C4-2B (cell line): Measurements from ENCODE around the gene RBBP5.

Experiments
- H3K27ac ChIP-seq: fragments of 450-650 bp; 2 replicates; pipeline ENCODE4 v1.5.1; 2017
- CTCF ChIP-seq: fragments of 450-650 bp; conservative IDR thresholded peaks from 2 replicates; pipeline ENCODE4 v1.5.1; 2017; ENCODE audit warnings: mild to moderate bottlenecking
- ZFX ChIP-seq: fragments of 450-650 bp; IDR thresholded peaks from 2 replicates; pipeline ENCODE4 v1.6.1; 2017

The RBBP5 gene

GRCh38 chr1:205141236-205142101, 19.7 kb upstream of the RBBP5 start:
- no peak overlapping the region for H3K27ac ChIP-seq
- peak; percentile 93 for TF ChIP-seq CTCF
- TF ChIP-seq ZFX, result no peak

- TF ChIP-seq CTCF, result no peak
- no peak for TF ChIP-seq ZFX
- H3K27ac ChIP-seq, result no peak overlapping the region
These were observed 18.3 kb upstream of the RBBP5 start for GRCh38 chr1:205140113-205140512.

GRCh38 chr1:205137901-205138300, 16.1 kb upstream of the RBBP5 start:
- TF ChIP-seq ZFX, result no peak
- no peak overlapping the region for H3K27ac ChIP-seq

- TF ChIP-seq CTCF (no peak), ZFX (no peak)
- H3K27ac ChIP-seq, result no peak overlapping the region
These were observed 11.5 kb upstream of the RBBP5 start for GRCh38 chr1:205133287-205133686.

GRCh38 chr1:205129447-205130029, 7.8 kb upstream of the RBBP5 start:
- TF ChIP-seq CTCF (no peak), ZFX (no peak)
- no peak overlapping the region for H3K27ac ChIP-seq

GRCh38 chr1:205128050-205128449, 6.3 kb upstream of the RBBP5 start:
- H3K27ac ChIP-seq, result no peak overlapping the region
- TF ChIP-seq CTCF (no peak), ZFX (no peak)

- H3K27ac ChIP-seq, result no peak overlapping the region
- TF ChIP-seq ZFX (no peak), CTCF (no peak)
These were observed 5.9 kb upstream of the RBBP5 start for GRCh38 chr1:205127646-205128045.
